Renal cortical epithelial cell (primary cell): ENCODE data around the gene PLEKHO2. TPM values are rescaled to one million over a fixed set of nuclear protein-coding genes. Genes with fewer than 3 reads are reported as not detected.
A peak's percentile ranks its signal among the peaks of the same experiment; 100 is the strongest.

ENCODE experiments used
- DNase-seq: peaks from one replicate; pipeline ENCODE4 v3.0.0-alpha.2; 2011; ENCODE audit warnings: low read depth
- total RNA-seq: library from RNA; depleted of rRNA; stranded (reverse); fragments of >200 nt; gene quantifications from 2 replicates; pipeline ENCODE4 v1.2.3, GENCODE V29; 2014

PLEKHO2 gene
- total RNA-seq, 1 donor from 2014 or later: 11.9 TPM

DNA sequence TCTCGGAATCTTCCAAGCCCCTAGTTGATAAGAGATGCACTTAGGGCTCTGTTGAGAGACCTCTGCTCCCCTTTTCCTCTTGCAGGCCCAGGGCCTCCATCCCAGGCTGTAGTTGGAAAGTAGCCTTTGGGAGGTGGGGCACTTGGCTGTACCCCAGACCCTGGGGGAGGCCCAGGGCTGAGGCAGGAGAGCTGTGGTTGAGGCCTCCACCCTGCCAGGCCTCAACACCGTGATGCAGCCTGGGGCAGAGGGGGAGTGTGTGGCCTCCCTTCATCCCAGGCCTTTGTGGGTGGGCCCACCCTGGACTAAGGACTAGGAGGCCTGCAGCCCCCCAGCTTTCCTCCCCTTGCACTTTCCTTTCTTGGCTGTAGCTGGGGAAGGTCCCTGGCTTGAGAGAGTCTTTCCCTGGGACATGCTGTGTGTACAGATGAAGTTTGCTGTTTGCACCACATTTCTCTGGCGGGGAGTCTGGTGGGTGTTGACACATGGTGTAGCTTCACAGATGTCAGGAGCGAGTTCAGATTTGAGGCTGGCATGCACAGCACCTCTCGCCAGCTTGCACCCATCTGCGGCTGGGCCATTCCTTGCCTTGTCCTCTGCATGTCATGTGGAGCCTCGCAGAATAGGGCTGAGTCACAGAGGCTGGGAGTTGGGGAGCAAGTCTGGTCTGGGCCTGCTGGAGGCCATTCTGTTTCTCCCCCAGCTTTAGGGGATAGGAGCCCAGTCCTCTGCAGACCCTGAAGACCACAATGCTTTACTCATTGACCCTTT, 13.7 kb downstream of the PLEKHO2 start:
- no peak for DNase-seq

DNA sequence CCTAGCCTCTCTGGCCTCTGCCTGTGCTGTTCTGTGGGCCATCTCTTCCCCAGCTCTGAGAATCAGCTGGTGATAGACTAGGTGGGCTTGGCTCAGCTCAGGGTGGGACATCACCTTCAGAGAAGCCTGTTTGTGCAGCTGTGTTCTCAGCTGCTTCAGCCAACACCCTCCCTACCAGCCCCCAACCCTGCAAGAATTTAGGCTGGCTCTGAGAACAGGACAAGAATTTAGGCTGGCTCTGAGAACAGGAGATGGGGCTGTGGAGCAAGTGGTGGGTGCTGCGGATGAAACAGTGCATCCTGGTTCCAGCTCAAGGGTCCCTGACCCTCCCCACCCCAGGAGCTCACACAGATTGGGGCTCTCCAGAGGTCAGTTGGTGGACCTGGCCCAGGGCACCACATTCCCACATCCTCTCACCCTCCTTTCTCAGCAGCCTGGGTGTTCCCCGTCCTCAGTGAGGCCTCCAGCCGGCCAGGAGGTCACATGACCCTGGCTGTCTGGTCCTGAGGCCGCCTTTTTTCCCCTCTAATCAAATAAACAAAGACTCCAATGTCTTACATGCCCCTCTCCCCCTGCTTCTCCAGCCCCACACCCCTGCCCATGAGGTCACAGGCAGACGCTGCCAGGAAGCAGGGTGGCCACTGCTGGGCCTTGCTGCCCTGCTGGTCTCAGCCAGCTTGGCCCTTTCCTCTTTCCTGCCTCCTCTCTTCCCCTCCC, 14.9 kb downstream of the PLEKHO2 start:
- peak; percentile 45 for DNase-seq

DNA sequence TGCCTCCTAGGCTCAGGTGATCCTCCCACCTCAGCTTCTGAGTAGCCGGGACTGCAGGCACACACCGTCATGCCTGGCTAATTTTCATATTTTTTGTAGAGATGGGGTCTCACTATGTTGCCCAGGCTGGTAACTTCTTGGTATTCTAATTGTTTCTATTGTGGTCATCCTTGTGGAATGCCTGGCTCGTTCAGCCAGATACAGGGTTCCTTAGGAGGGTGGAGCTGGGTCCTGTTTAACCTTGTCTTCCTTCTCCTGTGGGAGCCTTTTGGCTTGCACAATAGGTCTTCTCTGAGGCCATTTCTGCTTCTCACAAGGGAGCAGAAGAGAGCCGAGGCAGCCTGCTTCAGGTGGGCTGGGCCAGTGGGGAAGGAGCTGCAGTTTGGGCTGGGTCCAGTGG, 15.7 kb downstream of the PLEKHO2 start:
- peak; percentile 91 for DNase-seq

DNA sequence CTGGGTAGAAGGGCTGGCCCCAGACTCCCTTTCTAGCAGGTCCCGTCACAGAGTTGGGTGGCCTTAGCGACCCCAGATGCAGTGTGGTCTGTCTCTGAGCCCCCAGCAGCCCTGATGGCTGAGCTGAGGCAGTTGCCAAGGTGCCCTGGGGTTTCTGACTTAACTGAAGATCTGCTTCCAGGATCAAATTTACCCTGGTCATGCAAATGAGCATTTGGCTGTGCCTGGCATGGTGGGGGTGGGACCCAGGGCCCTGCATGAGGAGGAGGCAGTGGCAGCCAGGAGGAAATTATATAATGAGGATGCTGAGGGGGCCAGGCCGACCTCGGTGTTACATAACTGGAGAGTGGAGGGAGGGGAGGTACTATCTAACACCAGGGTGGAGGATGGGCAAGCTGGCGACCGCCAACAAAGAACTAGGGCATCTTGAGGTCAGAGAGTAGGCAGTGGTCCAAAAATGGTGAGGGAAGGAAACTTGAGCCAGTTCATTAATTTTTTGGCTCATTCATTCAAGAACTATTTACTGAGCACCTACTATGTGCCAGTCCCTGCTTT, 16.4 kb downstream of the PLEKHO2 start:
- no peak for DNase-seq

DNA sequence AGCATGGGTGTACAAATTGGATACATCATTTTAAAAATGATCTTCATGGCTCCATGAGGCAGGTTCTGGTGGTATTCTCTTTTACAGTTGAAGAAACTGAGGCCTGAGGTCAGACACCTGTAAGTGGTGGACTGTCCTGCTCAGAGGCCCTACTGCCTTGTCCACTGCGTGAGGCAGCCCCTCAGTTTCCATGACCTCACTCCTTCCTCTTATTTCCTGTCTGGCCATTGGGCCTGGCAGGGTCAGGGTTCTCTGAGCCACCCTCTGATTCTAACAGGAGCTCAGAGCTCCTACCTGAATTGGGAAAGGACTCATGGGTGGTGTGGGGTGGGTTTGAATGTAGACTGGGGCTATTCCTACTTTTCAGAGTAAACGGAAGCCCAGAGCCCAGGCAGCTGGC, 17.5 kb downstream of the PLEKHO2 start:
- DNase-seq: no peak

DNA sequence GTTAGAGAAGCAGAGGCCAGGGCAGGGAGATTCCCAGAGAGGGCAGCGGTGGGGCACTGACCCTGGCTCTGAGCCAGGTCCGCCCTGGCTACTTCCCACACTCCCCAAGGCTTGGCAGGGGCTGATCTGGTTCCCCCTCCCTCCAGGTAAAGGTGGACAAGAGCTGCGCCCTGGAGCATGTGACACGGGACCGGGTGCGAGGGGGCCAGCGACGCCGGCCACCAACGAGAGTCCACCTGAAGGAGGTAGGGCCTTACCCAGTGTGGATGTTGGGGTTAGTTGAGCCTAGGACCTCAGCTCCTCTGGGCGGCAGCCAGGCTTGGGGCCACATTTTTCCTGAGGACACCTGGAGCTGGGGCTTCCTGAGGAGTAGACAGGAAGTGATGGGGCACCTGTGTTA, 19.6 kb downstream of the PLEKHO2 start:
- DNase-seq: no peak

DNA sequence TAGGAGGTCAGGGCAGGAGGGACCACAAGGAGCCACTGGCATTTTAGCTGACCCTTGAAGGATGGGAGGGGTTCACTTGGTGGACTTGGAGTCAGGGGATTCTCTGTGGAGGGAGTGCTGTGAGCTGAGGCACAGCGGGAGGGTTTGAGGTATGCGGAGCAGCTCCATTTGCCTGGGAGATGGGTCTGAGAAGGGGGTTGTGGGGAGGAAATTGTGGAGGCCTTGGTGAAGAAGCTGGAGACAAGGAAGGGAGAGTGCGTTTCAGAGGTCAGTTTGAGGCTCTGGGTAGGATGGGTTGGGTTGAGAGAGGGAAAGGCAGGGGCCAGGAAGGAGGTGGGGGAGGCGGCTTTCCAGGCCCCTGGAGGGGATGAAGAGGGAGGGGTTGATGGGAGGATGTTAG, 20.2 kb downstream of the PLEKHO2 start:
- DNase-seq: no peak

DNA sequence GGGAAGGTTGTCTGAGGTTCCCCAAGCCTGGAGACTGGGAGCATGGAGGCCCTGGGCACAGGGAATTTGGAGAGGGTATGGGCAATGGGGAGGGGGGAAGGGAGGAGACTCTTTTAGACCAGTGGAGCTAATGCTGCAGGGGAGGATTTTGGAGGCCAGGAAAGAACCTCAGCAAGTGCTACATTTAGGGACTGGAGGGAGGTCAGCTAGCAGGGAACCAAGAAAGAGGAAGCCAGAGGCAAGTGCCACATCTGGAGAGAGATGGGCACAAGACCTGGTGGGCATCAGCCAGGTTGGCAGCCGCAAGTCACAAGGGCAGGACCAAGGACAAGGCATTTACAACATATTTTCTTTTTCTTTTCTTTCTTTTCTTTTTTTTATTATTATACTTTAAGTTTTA, 20.7 kb downstream of the PLEKHO2 start:
- no peak for DNase-seq

DNA sequence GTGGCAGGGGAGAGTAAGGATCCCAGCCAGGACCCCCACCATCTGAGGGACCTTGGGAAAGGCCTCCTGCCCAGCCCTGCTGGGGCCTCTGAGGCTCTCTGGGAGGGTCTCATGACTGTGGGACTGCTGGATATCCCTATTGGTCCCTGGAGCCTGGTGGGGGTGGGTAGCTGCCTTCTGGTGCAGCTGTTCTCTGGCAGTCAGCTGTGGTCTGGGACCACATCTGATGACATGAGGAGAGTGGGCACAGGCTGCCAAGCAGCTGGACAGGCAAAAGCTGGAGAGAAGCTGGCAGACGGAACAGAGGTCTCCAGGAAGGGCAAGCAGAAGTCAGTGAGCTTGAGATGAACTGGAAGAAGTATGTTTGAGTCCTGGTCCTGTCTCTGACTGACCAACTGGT, 22.4 kb downstream of the PLEKHO2 start:
- DNase-seq: no peak

DNA sequence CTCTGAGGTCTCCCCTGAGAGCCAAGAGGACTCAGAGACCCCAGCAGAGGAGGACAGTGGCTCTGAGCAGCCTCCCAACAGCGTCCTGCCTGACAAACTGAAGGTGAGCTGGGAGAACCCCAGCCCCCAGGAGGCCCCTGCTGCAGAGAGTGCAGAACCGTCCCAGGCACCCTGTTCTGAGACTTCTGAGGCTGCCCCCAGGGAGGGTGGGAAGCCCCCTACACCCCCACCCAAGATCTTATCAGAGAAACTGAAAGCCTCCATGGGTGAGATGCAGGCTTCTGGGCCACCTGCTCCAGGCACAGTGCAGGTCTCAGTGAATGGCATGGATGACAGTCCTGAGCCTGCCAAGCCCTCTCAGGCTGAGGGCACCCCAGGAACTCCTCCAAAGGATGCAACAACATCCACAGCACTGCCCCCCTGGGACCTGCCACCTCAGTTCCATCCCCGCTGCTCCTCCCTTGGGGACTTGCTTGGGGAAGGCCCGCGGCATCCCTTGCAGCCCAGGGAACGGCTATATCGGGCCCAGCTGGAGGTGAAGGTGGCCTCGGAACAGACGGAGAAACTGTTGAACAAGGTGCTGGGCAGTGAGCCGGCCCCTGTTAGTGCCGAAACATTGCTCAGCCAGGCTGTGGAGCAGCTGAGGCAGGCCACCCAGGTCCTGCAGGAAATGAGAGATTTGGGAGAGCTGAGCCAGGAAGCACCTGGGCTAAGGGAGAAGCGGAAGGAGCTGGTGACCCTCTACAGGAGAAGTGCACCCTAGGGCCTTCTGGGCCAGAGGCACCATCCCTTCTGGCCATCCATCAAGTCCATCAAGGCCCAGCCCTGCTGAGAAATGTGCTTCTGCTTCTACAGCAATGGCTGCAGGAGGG, 23.6 kb downstream of the PLEKHO2 start:
- no peak for DNase-seq

DNA sequence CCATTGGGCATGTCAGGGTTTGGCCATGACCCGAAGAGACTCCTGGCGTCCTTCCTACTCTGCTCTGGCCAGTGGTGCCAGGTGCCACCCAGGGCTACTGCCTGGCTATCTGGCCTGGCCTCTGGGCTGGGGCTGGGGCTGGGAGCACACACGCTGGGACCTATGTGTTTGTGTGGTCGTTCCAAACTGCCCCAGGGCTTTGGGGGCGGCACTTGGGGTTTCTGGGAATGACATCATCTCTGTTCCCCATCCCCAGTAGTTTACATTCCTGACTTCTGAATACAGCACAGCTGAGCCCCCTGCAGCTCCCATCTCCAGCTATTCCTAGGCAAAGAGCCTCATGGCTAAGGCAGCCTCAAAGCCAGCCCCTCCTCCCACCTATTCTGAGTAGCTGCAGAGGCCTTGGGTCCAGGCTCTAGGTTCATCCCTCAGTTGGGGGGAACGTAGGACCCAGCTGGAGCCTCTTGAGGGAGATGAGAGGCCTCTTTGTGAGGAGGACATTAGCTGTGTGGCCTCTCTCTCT, 24.3 kb downstream of the PLEKHO2 start:
- DNase-seq: no peak

DNA sequence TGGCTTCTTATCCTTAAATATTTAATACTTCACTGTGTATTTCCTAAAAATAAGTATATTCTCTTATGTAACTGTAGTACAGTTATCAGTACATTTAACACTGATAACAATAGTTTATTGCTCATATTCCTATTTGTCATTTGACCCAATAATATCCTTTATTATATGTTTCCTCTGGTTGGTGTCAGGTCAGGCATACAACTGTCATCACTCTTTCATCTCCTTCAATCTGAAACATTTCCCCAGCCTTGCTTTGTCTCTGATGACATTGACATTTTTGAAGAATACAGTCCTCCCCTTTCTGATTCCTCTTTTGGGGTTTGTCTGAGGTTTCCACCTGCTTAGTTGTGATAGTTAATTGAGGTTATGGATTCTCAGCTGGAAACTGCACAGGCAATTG, 27.8 kb downstream of the PLEKHO2 start:
- no peak for DNase-seq

DNA sequence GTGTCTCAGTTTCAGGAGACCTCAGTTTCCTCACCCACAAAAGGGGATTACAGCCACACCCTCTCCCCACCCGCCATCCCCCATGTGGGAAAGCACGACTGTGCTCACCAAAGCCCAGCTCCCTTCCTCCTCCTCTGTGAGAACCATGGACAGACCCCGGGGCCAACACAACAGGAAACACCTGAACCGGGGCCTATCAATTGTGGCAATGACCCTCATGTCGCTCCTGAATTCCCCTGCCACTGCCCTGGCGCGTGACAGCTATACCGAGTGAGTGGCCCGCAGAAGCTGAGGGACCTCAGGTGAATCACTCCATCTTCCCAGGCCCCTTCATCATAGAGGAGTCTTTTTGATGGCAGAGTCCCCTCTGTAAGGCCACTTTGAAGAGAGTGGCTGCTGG, 28.6 kb downstream of the PLEKHO2 start:
- no peak for DNase-seq

DNA sequence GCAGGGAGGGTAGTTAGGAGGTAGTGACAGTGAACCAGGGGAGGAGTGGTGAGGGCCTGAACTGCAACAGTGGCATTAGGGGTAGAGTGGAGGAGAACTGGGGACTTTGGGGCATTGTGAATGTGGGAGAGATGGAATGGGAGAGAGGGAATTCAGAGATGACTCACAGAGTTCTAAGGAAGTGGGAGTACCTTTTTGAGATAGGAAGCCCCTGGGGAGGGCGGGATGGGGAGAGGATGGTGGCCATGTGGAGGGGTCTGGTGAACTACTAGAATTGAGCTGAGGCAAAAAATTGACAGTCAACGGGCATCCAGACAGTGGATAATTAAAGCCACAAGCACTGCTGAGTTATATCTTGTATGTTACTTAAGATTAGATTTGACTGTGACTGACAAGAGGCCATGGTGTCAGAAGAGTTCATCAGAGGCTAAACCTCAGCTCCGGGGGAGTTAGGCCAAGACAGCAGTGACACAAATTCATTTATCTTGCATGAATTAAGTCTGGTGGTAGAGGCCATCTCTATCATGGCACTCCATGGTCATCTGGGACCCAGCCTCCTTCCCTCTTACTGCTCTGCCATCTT, 34.0 kb downstream of the PLEKHO2 start:
- DNase-seq: no peak

DNA sequence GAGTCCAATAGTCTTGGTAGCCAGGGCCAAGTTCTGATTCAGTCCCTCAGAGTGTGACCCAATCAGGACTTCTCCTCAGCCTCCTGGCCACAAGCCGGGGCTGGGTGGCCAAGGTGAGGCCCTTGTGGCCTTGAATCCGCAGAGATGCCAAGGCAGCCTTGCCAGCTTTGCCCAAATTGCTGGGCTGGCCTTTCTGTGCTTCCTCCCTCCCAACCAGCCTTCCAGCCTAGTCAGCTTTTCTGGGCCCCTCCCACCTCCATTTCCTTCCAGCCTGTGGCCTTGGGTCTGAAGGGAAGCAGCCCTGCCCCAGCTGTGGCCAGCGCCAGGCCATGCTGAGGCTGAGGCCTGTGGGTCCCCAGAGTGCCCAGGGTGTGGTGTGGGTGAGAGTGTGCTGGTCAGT, 35.7 kb downstream of the PLEKHO2 start:
- DNase-seq: no peak

DNA sequence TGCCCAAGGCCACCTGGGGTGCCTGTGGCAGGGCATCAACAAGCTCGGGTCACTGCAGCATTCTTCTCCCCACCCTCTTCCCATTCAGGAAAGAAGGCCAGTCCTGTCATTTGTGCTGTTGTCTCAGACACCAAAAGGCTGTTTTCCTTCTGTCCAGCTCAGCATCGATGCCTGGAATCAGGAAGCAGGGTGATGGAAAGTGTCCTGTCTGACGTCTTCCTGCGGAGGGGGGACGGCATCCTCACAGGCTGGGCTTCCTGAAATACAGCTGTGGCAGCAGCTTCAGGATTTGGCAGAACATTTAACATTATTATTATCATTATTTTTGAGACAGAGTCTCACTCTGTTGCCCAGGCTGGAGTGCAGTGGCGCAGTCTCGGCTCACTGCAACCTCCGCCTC, 37.0 kb downstream of the PLEKHO2 start:
- no peak for DNase-seq

DNA sequence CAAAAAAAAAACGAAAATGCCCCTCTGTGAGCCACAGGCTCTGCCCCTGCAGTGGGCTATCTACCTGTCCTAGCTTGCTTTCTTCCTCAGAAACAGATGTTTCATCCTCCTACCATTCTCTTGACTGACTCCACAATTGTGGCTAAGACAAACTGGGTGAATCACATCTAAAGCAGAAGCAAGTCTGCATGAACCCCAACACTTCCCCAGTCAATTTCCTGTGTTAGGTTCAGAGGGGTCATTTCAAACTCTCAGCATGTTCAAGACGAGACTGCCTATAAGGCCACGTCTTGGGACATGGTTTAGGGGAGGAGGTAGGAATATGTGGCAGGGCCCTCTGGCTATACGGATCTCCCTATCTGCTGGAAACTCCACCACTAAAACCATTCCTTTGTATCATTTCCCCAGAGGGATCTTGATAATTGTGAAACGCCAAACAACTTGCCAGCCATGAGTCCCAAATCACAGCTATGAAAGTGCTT, 41.4 kb downstream of the PLEKHO2 start:
- no peak for DNase-seq

DNA sequence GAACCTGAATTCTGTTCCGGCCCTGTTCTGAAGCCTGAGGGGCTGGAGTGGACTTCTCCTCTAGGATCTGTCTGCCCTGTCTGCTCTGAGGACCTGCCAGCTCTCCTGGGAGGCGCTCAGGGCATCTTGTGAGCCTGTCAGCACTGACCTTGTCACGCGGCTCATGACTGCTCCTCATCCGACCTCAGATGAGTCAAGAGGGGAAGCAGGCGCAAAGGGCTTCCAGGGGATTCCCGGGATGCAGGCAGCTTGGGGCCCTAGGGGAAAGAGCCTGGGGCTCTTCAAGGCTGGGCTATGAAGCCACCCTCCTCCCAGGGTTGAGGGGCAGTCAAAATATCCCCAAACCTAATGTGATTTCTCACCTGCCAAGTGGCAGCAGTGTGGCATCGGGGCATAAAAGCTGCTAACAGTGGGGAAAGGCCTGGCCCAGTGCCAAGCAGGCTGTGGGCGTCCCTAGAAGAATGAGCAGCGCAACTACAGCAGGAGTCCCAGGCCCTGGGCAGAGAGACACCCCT, 42.3 kb downstream of the PLEKHO2 start:
- peak; percentile 90 for DNase-seq

DNA sequence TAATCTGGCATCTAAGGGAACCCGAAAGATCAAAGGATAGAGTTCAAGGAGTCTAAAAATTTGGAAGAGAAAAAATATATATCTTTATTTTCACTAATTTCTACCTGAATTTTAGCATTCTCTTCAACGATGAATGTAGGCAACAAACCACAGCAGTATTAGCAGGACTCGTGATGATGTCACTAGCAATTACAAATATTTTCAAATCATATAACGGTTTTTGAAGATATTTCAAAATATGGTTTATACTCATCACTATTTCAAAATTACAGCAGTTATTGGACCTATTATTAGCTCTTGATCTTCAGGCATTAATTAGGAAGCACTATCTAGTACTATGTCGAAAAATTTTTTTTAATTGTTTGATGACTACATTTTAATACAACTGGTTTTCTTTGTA, 43.0 kb downstream of the PLEKHO2 start:
- DNase-seq: no peak

DNA sequence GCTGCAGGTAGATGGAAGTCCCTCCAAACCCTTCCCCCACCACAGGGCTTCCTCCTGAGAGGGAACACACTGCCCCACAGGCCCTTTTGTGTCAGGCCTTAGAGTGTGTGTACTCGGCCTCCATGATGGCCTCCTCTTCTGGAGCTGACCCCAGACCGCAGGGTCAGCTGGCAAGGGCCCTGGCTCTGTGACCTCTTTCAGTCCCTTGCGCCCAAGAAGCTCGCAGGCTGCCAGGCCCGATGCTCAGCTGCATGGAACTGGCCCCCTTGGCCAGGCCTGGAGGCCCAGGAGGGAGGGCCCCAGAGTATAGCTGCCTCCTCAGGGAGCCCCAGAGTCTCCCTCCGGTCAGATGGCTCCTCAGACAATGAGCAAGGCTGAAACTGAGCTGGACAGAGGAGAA, 46.6 kb downstream of the PLEKHO2 start:
- DNase-seq: no peak

DNA sequence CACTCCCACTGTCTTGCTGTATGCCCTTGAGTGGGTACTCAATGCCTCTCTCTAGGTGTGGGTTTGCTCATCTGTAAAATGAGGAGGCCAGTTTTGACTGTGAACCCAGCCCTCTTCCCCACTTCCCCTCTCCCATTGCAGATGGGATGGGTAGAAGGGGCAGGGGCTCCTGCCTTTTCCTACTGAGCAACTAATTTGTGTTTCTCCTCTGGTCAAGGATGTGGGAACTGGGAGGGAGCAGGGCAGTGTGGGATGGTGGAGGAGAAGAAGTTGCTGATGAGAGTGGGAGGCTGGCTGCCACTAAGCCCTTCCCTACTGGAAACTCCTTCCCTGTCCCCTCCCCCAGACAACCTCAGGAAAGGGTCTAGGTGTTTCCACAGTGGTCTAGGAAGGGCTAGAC, 49.8 kb downstream of the PLEKHO2 start:
- DNase-seq: no peak
